Measurements from ENCODE around the gene CALHM5.
A peak's percentile ranks its signal among the peaks of the same experiment; 100 is the strongest.
"Not testable (repeated sequence)": the region's sequence is repeated elsewhere in the genome, so short reads cannot be mapped to it uniquely, and the experiment has no call there.

Gene CALHM5

GRCh38 chr6:116511424-116512110 lies at the start of gene CALHM5:
Gene CALHM5 (plus strand): TSS chr6:116511639. CDS start chr6:116511697, 58 bp downstream.
- DNase-seq: peak in 2 of 56 donors; percentile 4 to 18

DNA sequence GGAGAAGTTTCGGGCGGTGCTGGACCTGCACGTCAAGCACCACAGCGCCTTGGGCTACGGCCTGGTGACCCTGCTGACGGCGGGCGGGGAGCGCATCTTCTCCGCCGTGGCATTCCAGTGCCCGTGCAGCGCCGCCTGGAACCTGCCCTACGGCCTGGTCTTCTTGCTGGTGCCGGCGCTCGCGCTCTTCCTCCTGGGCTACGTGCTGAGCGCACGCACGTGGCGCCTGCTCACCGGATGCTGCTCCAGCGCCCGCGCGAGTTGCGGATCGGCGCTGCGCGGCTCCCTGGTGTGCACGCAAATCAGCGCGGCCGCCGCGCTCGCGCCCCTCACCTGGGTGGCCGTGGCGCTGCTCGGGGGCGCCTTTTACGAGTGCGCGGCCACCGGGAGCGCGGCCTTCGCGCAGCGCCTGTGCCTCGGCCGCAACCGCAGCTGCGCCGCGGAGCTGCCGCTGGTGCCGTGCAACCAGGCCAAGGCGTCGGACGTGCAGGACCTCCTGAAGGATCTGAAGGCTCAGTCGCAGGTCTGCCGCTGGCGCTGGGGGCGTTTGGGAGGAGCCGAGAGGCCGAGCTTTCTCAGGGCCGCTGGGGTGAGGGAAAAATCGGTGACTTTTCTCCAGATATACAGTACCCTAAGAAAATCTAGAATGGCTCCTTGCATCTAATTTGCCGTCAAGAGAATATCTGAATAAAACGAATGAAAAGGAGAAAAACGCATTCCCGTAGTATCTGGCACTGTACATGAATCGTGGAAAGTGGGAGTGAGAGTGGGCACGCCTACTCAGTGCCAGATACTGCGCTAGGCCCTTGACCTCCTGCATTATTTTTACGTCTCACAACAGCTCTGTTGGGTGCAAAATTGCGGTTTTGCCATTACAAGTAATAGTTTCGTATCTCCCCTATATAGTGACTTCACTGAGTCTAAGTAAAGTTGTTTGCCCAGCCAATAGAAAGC lies 49.2 kb upstream of the CALHM5 start:
- DNase-seq: peak in 19 of 56 donors; percentile 2 to 46 (median 17)

DNA sequence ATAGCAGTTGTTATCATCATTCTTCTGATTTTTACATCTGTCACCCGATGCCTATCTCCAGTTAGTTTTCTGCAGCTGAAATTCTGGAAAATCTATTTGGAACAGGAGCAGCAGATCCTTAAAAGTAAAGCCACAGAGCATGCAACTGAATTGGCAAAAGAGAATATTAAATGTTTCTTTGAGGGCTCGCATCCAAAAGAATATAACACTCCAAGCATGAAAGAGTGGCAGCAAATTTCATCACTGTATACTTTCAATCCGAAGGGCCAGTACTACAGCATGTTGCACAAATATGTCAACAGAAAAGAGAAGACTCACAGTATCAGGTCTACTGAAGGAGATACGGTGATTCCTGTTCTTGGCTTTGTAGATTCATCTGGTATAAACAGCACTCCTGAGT lies 48.1 kb upstream of the CALHM5 start:
- no peak for DNase-seq

- DNase-seq: no peak
Measured at GRCh38 chr6:116465246-116465645, 46.2 kb upstream of the CALHM5 start.

DNA sequence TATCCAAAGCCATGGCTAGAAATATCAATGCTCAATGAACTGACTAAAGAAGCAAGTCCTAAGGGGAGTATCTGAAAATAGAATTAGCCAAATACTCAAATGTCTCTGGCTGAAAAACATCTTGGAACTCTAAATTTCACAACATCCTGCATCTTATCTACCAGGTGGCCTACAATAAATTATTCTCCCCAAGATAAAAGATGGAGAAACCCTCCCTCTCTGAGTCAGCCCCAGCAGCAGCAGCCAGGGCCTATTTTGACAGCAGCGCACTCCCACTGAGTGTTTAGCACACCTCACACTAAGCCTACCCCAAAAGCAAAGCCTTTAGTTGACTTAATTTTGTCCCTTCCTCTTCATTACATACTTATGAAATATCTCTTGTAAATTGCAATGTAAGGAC lies 44.3 kb upstream of the CALHM5 start:
- no peak for DNase-seq

DNA sequence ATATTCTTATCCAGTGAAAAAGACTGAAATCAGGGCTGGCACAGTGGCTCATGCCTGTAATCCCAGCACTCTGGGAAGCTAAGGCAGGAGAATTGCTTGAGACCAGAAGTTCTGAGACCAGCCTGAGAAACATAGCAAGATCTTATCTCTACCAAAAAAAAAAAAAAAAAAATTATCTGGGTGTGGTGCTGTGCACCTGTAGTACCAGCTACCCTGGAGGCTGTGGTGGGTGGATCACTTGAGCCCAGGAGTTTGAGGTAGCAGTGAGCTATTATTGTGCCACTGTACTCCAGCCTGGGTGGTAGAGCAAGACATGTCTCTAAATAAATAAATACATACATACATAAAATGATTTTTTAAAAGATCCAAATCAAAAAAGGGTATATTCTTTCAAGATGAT lies 43.9 kb upstream of the CALHM5 start:
- DNase-seq: no peak

DNA sequence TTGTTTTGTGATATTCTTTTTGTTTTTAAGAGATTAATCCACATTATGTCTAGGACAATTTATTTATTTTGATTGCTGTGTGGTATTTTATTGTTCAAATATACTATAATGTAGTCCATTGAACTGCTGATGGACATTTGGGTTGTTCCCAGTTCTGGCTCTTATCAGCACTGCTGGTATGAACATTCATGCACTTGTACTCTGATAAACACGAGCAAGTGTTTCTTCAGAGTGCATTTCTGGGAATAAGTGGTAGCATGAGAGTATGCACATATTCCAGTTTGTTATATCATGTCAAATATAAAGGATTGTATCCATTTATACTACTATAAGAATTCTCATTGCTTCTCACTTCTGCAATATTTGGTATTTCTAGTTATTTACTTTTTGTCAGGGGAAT lies 43.1 kb upstream of the CALHM5 start:
- no peak for DNase-seq

GRCh38 chr6:116471531-116471930 lies 39.9 kb upstream of the CALHM5 start:
- DNase-seq: no peak

DNA sequence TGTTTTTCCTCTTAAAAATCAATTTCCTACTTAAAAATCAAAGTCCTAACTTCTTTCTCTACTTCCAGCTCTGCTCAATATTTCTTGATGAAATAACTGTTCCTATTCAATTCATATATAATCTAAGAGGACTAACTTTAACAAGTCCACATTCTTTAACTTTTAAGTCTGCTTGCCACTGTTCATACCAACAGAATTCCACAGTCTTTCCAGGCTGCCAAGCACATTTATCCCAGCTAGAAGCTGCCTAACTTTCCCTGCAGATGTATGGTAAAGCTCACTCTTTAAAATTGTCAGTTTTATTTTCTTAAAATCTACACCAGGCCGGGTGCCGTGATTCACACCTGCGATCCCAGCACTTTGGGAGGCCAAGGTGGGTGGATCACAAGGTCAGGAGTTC lies 38.7 kb upstream of the CALHM5 start:
- no peak for DNase-seq

DNA sequence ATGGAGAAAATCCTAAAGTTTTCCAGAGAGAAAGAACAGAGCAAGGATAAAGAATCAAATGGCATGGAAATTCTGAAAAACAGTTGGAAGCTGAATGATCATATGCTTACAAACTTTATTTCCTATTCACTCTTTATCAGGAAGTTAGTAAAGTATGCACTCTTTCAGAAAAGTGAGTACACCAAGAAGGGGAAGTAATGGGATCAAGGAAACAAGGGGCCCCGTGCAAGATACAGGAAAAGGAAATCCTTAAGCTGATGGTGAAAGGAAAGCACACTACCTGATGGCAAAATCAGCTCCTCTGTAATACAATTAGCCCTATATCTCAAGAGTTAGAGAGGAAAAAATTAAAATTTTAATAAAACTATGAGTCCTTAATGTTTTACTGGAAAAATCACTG lies 36.3 kb upstream of the CALHM5 start:
- DNase-seq: peak in 1 of 56 donors; percentile 14

DNA sequence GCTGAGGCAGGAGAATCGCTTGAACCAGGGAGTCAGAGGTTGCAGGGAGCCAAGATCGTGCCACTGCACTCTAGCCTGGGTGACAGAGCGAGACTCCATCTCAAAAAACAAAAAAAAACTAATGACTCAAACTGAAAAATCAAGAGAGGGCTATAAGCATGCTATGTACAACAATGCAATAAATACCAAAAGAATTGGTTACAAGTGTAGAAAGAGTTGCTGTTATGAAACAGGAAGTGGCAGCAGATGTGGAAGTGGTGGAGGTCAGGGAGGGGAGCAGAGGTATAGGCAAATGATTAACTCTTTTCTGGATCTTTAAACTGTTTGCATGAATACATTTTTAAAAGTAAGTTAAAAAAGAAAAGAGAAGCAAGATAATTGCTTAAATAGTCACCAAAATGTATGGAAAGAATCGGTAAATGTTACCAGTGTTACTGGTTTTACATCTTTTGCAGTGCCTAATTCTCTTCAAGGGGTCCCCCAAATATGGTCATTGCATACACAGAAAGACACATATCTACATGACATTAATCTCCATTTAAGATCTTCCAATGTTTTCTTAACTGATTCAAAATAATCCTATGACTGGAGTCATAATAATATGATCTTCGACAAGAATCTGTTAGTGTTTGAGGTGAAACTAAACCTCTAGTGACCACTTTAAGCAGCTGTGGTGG lies 35.3 kb upstream of the CALHM5 start:
- no peak for DNase-seq

DNA sequence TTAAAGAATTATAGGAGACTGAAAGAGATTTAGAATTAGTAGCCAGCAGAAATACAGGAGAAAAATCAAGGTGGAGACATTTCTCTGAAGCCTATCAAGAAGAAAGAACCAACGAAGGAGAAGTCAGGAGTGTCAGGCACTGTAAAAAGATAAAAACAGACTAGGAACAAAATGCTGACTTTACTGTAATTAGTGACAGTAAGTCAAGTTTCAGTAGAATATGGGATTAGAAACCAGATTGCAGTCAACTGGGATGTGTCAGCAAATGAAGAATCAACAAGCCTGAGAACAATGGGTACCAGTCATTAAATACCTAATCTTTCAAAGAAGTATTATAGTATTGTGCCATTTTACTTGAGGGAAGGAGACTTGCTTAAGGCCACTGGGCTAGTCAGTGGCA lies 28.7 kb upstream of the CALHM5 start:
- DNase-seq: no peak

GRCh38 chr6:116483616-116484015 lies 27.8 kb upstream of the CALHM5 start:
- DNase-seq: no peak

DNA sequence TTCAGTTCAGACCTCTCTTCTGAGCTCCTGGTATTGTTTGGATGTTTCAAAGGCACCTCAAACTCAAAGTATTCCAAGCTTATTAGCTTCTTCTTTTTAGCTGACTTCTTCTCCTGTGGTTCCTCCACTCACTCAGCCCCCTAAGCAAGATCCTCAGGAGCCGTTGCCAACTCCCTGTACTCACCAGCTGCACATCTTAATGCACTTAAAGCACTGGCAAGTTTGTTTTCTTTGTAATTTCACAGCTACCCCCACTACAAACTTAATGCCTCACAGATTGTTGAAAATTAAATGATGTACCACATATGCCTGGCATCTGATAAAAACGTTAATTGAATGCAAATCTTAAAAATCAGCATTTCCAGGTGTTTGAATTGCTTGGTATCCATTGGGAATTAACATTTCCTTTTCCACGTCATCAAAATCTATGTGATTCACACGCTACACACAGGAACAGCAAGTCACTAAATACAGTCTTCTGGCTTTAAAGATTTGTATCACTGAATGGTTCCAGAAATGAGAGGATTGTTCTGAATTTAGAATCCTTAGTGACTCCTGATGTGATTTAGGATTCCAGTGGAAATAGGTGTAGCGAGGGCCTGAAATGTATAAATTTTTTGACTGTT lies 25.8 kb upstream of the CALHM5 start:
- no peak for DNase-seq

- DNase-seq: no peak
Measured at GRCh38 chr6:116491610-116492330, 19.7 kb upstream of the CALHM5 start.

DNA sequence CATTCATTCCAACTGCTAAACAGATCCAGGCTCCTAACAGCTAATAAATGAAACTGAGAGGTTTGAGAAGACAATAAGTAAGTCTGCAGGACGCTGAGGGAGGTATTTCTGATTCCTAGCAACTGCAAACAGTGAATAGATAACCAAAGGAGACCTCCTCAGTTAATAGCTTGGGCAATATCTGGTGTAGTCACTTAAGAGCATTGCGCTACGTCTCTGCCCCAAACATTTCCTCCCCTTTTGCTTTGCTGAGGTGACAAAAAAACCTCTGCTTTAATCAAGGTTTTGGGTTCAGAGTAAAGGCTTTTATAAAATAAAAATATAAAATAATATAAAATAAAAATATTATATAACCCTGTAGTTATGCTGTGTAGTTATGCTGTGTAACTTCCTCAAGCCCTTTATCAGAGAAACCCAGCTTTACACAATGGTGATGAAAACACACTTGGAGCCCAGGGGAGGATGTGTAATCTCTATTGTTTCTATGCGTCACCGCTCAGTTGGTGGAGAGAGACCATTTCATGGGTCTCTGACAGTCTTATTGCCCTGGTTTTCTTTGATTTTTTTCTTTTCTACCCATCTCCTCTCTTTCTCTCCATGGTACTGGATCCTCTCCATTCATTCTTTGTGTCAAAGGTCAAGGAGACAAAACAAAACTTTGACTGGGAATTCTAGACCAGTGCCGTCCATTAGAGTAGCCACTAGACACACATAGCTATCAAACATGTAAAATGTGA lies 18.9 kb upstream of the CALHM5 start:
- DNase-seq: no peak

GRCh38 chr6:116495161-116495560 lies 16.3 kb upstream of the CALHM5 start:
- DNase-seq: not testable (repeated sequence)

DNA sequence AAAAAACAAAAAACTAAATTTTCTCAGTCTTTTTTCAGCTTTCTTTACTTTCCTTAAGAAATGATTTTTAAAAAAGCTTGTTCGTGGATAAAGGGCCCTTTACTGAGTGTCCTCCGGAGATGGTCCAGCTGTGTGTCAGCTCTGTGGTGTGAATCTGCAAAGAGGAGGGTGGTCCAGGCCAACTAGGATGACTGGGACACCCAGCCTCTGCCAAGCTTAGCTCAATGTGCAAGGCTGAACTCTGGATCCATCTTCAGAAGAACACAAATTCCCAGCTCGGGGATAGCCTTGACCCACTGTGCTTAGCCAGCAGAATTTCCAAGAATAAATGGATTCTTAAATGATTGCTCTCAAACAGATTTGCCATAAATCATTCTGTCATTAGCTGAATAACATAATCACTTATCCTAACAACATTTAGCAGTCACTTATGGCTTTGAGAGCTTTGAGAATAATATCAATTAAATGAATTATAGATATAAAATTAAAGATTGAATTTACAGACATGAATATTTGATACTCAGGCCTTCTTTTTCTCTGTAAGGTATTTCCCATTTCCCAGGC lies 14.2 kb upstream of the CALHM5 start:
- DNase-seq: no peak

- no peak for DNase-seq
Measured at GRCh38 chr6:116500969-116501433, 10.4 kb upstream of the CALHM5 start.

DNA sequence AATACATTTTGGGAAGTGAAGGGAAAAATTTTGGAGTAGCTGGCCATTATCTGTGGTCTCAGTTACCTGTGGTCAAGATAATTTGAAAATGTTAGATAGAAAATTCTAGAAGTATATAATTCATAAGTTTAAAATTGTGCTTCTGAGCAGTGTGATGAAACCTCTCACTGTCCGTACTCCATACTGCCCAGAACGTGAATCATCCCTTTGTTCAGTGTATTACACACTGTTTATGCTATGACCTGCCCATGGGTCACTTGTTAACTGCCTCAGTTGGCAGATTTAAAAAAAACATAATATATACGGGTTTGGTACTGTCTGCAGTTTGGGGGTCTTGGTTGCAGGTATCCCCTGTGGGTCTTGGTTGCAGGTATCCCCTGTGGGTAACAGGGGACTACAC lies 4.1 kb upstream of the CALHM5 start:
- DNase-seq: no peak
